H9 (cell line): ENCODE measurements around the gene PGLYRP3. TPM values are rescaled to one million over a fixed set of nuclear protein-coding genes. Genes with fewer than 3 reads are reported as not detected.
"Not testable (repeated sequence)": the region's sequence is repeated elsewhere in the genome, so short reads cannot be mapped to it uniquely, and the experiment has no call there.

Source experiments
- DNase-seq: peaks from one replicate; pipeline ENCODE4 v3.0.0-alpha.2; 2017
- H2AFZ ChIP-seq: one replicate; pipeline ENCODE4 v1.6.1; 2013; ENCODE audit warnings: mild to moderate bottlenecking, low read length, control low read depth, moderate library complexity
- H2AK5ac ChIP-seq: 2 replicates; pipeline ENCODE4 v1.6.1; 2013; ENCODE audit warnings: low read length, control low read depth, mixed read lengths; ENCODE audit not compliant: insufficient read length
- H2BK120ac ChIP-seq: one replicate; pipeline ENCODE4 v1.6.1; 2013; ENCODE audit warnings: low read depth, mild to moderate bottlenecking, low read length, control low read depth, inconsistent platforms; ENCODE audit not compliant: poor library complexity, severe bottlenecking
- H2BK12ac ChIP-seq: 2 replicates; pipeline ENCODE4 v1.6.1; 2013; ENCODE audit warnings: low read length, control low read depth, mixed read lengths, low read depth; ENCODE audit not compliant: insufficient read length
- H2BK15ac ChIP-seq: 2 replicates; pipeline ENCODE4 v1.6.1; 2013; ENCODE audit warnings: low read depth, low read length, control low read depth
- H2BK20ac ChIP-seq: one replicate; pipeline ENCODE4 v1.6.1; 2013; ENCODE audit warnings: low read depth, mild to moderate bottlenecking, low read length, control low read depth, inconsistent platforms; ENCODE audit not compliant: poor library complexity, severe bottlenecking
- H2BK5ac ChIP-seq: 2 replicates; pipeline ENCODE4 v1.6.1; 2013; ENCODE audit warnings: low read length, control low read depth, mixed read lengths; ENCODE audit not compliant: insufficient read length
- H3K14ac ChIP-seq: 2 replicates; pipeline ENCODE4 v1.6.1; 2013; ENCODE audit warnings: low read length, control low read depth; ENCODE audit not compliant: insufficient read depth
- H3K18ac ChIP-seq: 2 replicates; pipeline ENCODE4 v1.6.1; 2013; ENCODE audit warnings: low read depth, mild to moderate bottlenecking, mixed read lengths, low read length, control low read depth; ENCODE audit not compliant: insufficient read length
- H3K23ac ChIP-seq: 2 replicates; pipeline ENCODE4 v1.6.1; 2013; ENCODE audit warnings: low read length, control low read depth, mixed read lengths, low read depth; ENCODE audit not compliant: insufficient read length
- H3K23me2 ChIP-seq: 2 replicates; pipeline ENCODE4 v1.6.1; 2013; ENCODE audit warnings: low read depth, mild to moderate bottlenecking, mixed read lengths, low read length, control low read depth; ENCODE audit not compliant: insufficient read length, poor library complexity, severe bottlenecking
- H3K27ac ChIP-seq: 2 replicates; pipeline ENCODE4 v1.5.1; 2013; ENCODE audit warnings: low read length, control low read depth, mixed read lengths, low read depth; ENCODE audit not compliant: insufficient read length
- H3K27me3 ChIP-seq: 2 replicates; pipeline ENCODE4 v1.6.1; 2013; ENCODE audit warnings: low read length, control low read depth, inconsistent platforms; ENCODE audit not compliant: insufficient read depth
- H3K4ac ChIP-seq: 2 replicates; pipeline ENCODE4 v1.6.1; 2013; ENCODE audit warnings: low read depth, mild to moderate bottlenecking, control low read depth, inconsistent platforms, low read length, moderate library complexity
- H3K4me1 ChIP-seq: 2 replicates; pipeline ENCODE4 v1.6.1; 2013; ENCODE audit warnings: low read length, control low read depth, inconsistent platforms; ENCODE audit not compliant: insufficient read depth
- H3K4me2 ChIP-seq: 2 replicates; pipeline ENCODE4 v1.6.1; 2013; ENCODE audit warnings: low read length, control low read depth, mixed read lengths; ENCODE audit not compliant: insufficient read length, insufficient read depth
- H3K56ac ChIP-seq: 2 replicates; pipeline ENCODE4 v1.6.1; 2013; ENCODE audit warnings: low read depth, mild to moderate bottlenecking, mixed read lengths, low read length, control low read depth; ENCODE audit not compliant: insufficient read length
- H3K79me1 ChIP-seq: 2 replicates; pipeline ENCODE4 v1.6.1; 2013; ENCODE audit warnings: low read depth, mild to moderate bottlenecking, moderate library complexity, low read length, control low read depth, inconsistent platforms; ENCODE audit not compliant: insufficient read depth, poor library complexity, severe bottlenecking
- H3K79me2 ChIP-seq: 2 replicates; pipeline ENCODE4 v1.6.1; 2013; ENCODE audit warnings: low read length, control low read depth, inconsistent platforms; ENCODE audit not compliant: insufficient read depth
- H3K9ac ChIP-seq: 2 replicates; pipeline ENCODE4 v1.6.1; 2013; ENCODE audit warnings: low read length, control low read depth, mixed read lengths; ENCODE audit not compliant: insufficient read length; ENCODE audit errors: extremely low read depth
- H3K9me3 ChIP-seq: one replicate; pipeline ENCODE4 v1.6.1; 2013; ENCODE audit warnings: low read depth, low read length, inconsistent platforms; ENCODE audit not compliant: control insufficient read depth
- H3T11ph ChIP-seq: one replicate; pipeline ENCODE4 v1.6.1; 2013; ENCODE audit warnings: mild to moderate bottlenecking, low read length, control low read depth, inconsistent platforms
- H4K20me1 ChIP-seq: one replicate; pipeline ENCODE4 v1.6.1; 2013; ENCODE audit not compliant: control insufficient read depth, insufficient read length, insufficient read depth
- H4K5ac ChIP-seq: 2 replicates; pipeline ENCODE4 v1.6.1; 2013; ENCODE audit warnings: low read depth, mild to moderate bottlenecking, mixed read lengths, low read length, control low read depth; ENCODE audit not compliant: insufficient read length
- H4K8ac ChIP-seq: replicated peaks from 2 replicates; pipeline ENCODE4 v1.6.1; 2013; ENCODE audit warnings: low read length, control low read depth, mixed read lengths, low read depth; ENCODE audit not compliant: insufficient read length
- H4K91ac ChIP-seq: 2 replicates; pipeline ENCODE4 v1.6.1; 2013; ENCODE audit warnings: low read depth, mild to moderate bottlenecking, moderate library complexity, mixed read lengths, low read length, control low read depth; ENCODE audit not compliant: insufficient read length
- H3K27ac Mint-ChIP-seq, 3 experiments: 2 replicates in 2 of 3; 3 replicates in 1 of 3; pipeline ENCODE4 v1.8.0; 2020 to 2021; ENCODE audit warnings: mixed read lengths in 3 of 3, mild to moderate bottlenecking in 1 of 3, moderate library complexity in 1 of 3
- H3K27me3 Mint-ChIP-seq: 2 replicates; pipeline ENCODE4 v1.8.0; 2021; ENCODE audit warnings: low read depth, mild to moderate bottlenecking, moderate library complexity, mixed read lengths
- H3K36me3 Mint-ChIP-seq, 3 experiments: 2 replicates in 2 of 3; 3 replicates in 1 of 3; pipeline ENCODE4 v1.8.0; 2020 to 2021; ENCODE audit warnings: low read depth in 3 of 3, mixed read lengths in 3 of 3; ENCODE audit not compliant: insufficient read depth in 1 of 3
- H3K4me1 Mint-ChIP-seq, 2 experiments: 2 replicates each; pipeline ENCODE4 v1.8.0; 2020; ENCODE audit warnings: mixed read lengths in 2 of 2
- H3K4me3 Mint-ChIP-seq, 2 experiments: 2 replicates in 1 of 2; 3 replicates in 1 of 2; pipeline ENCODE4 v1.8.0; 2020 to 2021; ENCODE audit warnings: mild to moderate bottlenecking in 2 of 2, mixed read lengths in 2 of 2, moderate library complexity in 1 of 2
- H3K9me3 Mint-ChIP-seq, 2 experiments: 2 replicates in 1 of 2; 3 replicates in 1 of 2; pipeline ENCODE4 v1.8.0; 2020; ENCODE audit warnings: mild to moderate bottlenecking in 2 of 2, mixed read lengths in 2 of 2, moderate library complexity in 1 of 2
- total RNA-seq: library from RNA; stranded (reverse); gene quantifications from 2 replicates; pipeline ENCODE4 v1.2.1, GENCODE V29; 2021

The PGLYRP3 gene
- total RNA-seq, 1 experiment from 2014 or later = not detected

GRCh38 chr1:153316013-153316412, 3.3 kb upstream of the PGLYRP3 start:
- not testable (repeated sequence) for H4K5ac ChIP-seq, H2BK12ac ChIP-seq, H3K23ac ChIP-seq, H3T11ph ChIP-seq, H3K4me2 ChIP-seq, H3K4me3 Mint-ChIP-seq, H2AFZ ChIP-seq, H3K4me1 Mint-ChIP-seq, H4K20me1 ChIP-seq, H3K9me3 ChIP-seq, H3K56ac ChIP-seq, H2BK5ac ChIP-seq, H3K79me2 ChIP-seq, H3K4me1 ChIP-seq, H2AK5ac ChIP-seq, H4K91ac ChIP-seq, H2BK120ac ChIP-seq, H3K9ac ChIP-seq, H2BK15ac ChIP-seq, H3K23me2 ChIP-seq, H3K27me3 ChIP-seq, H2BK20ac ChIP-seq, H3K14ac ChIP-seq, H3K27ac Mint-ChIP-seq, DNase-seq, H3K18ac ChIP-seq, H3K36me3 Mint-ChIP-seq, H3K79me1 ChIP-seq, H3K27ac ChIP-seq, H4K8ac ChIP-seq, H3K4ac ChIP-seq
- H3K27me3 Mint-ChIP-seq = peaks cover 31% of the 10 kb centered on the region
- peaks cover 12 to 20% of the 10 kb centered on the region in 2 experiments for H3K9me3 Mint-ChIP-seq

- H3K36me3 Mint-ChIP-seq = not testable (repeated sequence)
Measured at GRCh38 chr1:153314388-153314787, 1.6 kb upstream of the PGLYRP3 start.

More at GRCh38 chr1:153314388-153314787, 1.6 kb upstream of the PGLYRP3 start:
- H4K20me1 ChIP-seq, H3K4me1 ChIP-seq, H2BK120ac ChIP-seq, H3K9me3 ChIP-seq, H3K27me3 ChIP-seq, H3K27ac ChIP-seq, H2BK12ac ChIP-seq, H4K8ac ChIP-seq, H3K27ac Mint-ChIP-seq, H3K4me1 Mint-ChIP-seq, H3K4me2 ChIP-seq, H3K18ac ChIP-seq, H2AFZ ChIP-seq, H3K4ac ChIP-seq, H3K79me2 ChIP-seq, H3K4me3 Mint-ChIP-seq, H4K91ac ChIP-seq, H2BK20ac ChIP-seq, H3K23ac ChIP-seq, H2BK15ac ChIP-seq, H3K9ac ChIP-seq, H4K5ac ChIP-seq, H3K23me2 ChIP-seq, DNase-seq, H2AK5ac ChIP-seq, H3K14ac ChIP-seq, H3K79me1 ChIP-seq, H2BK5ac ChIP-seq, H3T11ph ChIP-seq, H3K56ac ChIP-seq: not testable (repeated sequence)
- H3K9me3 Mint-ChIP-seq = peaks cover 5 to 11% of the 10 kb centered on the region in 2 experiments; a peak in 4 of 5 replicates
- peaks cover 30% of the 10 kb centered on the region for H3K27me3 Mint-ChIP-seq
